UCSD-AML1 (cell line): ENCODE data around the gene YY1.
"Not testable (repeated sequence)": the region's sequence is repeated elsewhere in the genome, so short reads cannot be mapped to it uniquely, and the experiment has no call there.

ENCODE experiments used
- DNase-seq: peaks from one replicate; lab custom pipeline; 2025; ENCODE audit not compliant: unreplicated experiment; lab: John Stamatoyannopoulos, UW

The YY1 gene

DNA sequence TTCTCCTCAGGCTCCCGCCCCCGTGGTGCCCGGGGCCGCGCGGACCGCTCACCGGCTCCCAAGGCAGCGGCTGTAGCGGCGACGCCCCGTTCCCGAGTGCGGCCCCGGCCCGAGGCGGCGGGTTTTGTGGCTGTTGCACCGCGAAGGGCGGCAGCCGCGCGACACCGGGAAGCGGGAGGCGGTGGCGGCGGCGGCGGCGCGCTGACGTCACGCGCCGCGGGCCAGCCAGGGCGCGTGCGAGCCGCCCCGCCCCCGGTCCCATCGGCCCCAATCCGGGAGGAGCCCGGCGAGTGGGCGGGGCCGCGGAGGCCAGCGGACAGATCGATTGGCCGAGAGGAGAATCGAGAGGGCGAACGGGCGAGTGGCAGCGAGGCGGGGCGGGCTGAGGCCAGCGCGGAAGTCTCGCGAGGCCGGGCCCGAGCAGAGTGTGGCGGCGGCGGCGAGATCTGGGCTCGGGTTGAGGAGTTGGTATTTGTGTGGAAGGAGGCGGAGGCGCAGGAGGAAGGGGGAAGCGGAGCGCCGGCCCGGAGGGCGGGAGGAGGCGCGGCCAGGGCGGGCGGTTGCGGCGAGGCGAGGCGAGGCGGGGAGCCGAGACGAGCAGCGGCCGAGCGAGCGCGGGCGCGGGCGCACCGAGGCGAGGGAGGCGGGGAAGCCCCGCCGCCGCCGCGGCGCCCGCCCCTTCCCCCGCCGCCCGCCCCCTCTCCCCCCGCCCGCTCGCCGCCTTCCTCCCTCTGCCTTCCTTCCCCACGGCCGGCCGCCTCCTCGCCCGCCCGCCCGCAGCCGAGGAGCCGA lies at the start of gene YY1:
YY1 (plus strand) TSS at position 726 of the 792 bp plus-strand sequence. CDS start 101 bp downstream, outside the sequence.
- DNase-seq: peak; percentile 99

DNA sequence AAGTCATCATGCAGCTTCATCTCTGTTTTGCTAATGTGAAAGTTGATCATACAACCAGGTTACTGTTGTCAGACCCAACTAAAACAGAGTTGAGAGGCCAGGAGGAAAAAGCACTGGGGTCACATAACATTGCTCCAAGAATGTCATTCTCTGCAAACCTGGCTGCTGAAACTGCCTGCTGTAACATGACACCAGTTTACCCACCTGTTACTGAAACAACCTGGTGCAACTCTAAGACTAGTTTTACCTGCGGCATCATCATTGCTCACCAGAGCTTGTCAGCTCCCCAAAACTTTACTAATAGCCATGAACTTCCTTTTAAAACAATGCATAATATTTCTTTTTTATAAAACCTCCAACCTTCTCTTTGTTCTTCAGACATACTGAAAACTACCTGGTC lies 48.8 kb upstream of the YY1 start:
- no peak for DNase-seq

DNA sequence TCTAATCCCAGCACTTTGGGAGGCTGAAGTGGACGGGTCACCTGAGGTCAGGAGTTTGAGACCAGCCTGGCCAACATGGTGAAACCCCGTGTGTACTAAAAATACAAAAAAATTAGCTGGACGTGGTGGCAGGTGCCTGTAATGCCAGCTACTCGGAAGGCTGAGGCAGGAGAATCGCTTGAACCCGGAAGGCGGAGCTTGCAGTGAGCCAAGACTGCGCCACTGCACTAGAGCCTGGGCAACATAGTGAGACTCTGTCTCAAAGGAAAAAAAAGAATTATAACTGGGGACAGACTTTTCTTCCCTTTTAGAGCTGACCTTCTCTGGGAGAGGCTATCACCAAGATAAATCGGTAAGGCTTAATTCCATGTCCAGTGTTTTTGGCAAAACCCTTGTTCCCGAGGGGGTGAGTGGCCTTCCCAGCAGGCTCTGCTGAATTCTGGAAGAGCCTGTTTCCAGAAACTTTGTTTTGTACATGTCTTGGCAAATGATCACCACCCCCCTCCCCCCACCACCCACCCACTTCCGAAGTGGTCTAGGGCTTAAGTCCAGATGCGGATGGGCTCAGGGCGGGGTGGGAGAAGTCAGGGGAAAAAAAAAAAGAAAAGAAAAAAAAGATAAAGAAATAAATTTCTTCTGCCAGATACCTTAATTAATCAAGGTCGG lies 47.2 kb upstream of the YY1 start:
- no peak for DNase-seq

DNA sequence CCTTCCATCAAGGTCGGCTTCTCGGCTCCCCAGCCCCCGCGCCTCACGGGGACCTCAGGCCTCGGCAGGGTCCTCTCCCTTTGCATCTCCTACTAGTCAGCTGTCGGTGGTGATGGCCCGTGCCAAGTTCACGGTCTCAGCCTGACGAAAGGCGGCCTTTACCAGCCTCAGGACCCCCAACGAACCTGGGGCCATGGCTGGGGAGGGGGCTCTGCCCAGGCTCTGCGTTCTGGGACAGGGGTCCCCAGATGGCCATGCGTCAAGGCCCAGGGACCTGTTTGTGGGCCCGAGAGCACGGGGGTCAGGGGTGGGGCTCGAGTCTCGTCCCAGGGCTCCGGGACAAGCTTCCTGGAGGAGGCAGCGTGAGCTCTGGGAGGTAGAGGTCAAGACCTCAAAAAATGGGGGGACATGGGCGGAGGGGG lies 46.7 kb upstream of the YY1 start:
- no peak for DNase-seq

DNA sequence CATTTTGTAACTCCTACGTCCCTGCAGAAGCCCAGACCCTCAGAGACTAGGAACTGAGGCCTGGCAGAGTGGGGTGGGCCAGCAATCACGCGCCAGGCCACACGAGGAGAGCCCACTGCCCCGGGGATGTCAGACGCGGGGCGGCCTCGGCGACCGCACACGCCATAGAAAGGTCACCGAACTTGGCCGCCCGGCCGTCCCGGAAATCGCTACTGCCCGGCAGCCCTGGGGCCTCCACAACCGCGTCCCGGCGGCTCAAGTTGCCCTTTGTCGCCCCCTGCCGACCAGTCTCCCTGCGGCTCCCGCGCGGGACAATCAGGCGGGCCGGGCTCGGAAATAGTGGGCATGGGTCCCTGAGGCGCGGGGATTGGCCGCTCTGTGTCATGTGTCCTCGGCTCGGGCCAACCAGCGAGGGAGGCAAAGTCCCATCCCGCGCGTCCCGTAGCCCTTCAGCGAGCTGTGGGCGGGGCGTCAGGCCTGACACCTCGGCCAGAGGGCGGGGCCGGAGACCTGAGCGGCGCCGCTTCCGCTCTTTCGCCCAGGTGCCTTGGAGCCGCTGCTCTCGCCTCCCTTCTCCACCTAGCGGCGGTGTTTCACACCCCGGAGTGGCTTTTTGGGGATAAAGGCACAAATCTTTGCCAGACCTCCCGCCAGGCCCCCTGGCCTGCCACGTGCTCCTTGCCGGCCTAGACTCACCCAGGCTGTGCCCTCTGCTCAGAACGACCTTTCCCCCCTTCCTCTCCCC lies 46.1 kb upstream of the YY1 start:
- DNase-seq: peak; percentile 99

- DNase-seq: no peak
Measured at GRCh38 chr14:100193417-100194357, 45.3 kb upstream of the YY1 start.

- DNase-seq: no peak
Measured at GRCh38 chr14:100199240-100199860, 39.6 kb upstream of the YY1 start.

DNA sequence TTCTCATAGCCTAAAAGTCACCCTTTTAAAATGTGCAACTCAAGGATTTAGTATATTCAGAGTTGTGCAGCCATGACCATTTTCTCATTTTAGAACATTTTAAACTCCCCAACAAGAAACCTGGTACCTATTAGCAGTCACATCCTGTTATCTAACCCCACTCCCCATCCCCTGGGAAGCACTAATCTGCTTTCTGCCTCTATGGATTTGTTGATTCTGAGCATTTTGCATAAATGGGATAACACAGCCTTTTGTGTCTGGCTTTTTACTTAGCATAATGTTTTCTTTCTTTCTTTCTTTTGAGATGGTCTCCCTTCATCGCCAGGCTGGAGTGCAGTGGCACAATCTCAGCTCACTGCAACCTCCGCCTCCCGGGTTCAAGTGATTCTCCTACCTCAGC lies 38.6 kb upstream of the YY1 start:
- no peak for DNase-seq

DNA sequence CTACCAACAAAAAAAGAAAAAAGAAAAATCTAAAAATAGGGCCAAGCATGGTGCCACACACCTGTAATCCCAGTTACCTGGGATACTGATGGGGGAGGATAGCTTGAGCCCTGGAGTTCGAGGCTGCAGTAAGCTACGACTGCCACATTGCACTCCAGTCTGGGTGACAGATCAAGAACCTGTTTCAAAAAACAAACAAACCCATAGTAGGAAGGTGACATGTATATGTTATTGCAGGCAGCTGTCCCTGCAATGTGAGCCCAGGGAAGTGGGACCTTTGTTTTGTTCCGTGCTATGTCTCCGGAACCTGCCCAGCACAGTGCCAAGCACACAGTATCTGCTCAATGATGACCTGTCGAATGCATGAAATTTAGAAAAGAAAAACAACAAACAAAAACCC lies 37.2 kb upstream of the YY1 start:
- no peak for DNase-seq

- DNase-seq: no peak
Measured at GRCh38 chr14:100202712-100203111, 36.2 kb upstream of the YY1 start.

DNA sequence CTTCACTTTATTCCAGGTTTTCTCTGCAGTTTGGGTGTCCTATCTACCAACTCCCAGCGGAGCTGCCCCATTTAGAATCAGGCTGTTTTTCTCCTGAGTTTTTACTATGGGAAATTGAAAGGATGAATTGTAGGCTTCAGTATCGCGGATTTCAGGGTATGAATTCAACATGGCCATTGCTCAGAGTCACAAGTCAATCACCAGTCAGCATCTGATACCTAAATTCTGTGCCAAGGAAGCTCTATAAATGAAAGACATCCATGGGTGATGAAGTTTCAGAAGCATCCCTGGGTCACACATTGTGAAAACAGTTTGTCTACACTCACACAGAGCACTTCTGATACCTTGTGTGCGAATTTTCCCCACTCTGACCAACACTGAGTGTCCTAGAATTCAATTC lies 35.8 kb upstream of the YY1 start:
- DNase-seq: no peak

DNA sequence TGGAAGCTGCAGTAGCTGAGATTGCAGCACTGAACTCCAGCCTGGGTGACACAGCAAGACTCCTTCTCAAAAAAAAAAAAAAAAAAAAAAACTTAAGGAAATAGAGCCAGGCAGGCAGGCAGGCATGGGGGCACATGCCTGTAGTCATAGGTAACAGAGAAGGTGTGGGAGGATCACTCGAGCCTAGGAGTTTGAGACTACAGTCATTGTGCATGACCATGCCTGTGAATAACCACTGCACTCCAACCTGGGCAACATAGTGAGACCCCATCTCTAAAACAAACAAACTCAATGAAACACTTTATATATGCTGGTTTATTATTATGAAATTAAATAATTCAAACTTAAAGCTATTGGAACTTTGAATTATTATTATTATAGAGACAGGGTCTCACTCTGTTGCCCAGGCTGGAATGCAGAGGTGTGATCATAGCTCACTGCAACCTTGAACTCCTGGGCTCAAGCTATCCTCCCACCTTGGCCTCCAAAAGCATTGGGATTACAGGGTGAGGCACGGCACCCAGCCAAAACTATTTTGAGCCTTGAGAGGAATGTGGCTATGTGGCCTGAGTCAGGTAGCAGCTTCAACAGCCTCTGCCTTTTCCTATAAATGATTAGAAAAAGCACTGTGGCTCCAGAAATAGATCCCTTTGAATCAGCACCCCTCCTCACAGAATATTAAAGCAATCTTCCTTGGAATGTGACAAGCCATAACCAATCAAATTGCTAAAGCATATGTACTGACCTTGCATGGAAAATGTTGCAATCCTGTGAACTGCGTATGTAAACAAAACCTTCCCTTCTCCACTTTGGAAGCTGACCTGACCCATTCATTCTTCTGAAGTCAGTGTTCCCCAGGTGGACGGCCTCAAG lies 34.7 kb upstream of the YY1 start:
- DNase-seq: no peak

DNA sequence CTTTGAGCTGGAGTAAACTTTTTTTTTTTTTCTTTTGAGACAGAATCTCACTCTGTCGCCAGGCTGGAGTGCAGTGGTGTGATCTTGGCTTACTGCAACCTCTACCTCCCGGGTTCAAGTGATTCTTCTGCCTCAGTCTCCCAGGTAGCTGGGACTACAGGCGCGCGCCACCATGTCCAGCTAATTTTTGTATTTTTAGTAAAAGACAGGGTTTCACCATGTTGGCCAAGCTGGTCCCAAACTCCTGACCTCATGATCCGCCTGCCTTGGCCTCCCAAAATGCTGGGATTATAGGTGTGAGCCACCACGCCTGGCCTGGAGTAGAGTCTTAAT lies 34.1 kb upstream of the YY1 start:
- DNase-seq: not testable (repeated sequence)

DNA sequence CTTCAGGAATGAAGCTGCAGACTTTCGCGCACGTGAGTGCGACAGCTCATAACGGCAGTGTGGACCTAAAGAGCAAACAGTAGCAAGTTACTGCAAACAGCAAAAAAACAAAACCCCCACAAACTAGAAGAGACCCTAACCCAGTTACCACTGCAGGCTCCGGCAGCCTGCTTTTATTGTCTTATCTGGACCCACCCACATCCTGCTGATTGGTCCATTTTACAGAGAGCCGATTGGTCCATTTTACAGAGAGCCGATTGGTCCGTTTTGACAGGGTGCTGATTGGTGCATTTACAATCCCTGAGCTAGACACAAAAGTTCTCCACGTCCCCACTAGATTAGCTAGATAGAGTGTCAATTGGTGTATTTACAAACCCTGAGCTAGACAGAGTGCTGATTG lies 31.4 kb upstream of the YY1 start:
- DNase-seq: not testable (repeated sequence)

DNA sequence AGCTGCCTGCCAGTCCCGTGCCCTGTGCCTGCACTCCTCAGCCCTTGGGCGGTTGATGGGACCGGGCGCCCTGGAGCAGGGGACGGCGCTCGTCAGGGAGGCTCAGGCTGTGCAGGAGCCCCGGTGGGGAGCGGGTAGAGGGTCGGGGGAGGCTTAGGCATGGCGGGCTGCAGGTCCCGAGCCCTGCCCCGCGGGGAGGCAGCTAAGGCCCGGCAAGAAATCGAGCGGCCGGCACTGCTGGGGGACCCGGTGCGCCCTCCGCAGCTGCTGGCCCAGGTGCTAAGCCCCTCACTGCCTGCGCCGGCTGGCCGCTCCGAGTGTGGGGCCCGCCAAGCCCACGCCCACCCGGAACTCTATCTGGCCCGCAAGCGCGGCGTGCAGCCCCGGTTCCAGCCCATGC lies 30.8 kb upstream of the YY1 start:
- DNase-seq: not testable (repeated sequence)

GRCh38 chr14:100211366-100211765 lies 27.6 kb upstream of the YY1 start:
- DNase-seq: no peak

DNA sequence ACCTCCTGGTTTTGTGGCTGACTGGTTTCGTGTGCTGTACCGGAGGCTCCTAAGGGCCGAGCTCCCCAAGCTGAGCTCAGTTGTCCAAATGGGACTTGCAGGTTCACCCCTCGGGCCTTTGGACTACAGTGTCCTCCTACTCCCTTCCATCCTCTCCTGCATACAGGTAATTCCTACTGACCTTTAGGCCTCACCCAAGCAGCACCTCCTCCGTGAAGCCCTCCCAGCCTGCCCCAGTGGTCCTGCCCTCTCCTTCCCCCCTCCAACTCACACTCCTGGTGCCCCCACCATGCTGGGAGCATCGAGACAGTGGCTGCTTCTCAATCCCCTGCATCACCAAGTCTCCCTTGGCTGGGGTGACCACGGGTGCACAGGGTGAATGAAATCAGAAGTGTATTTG lies 27.1 kb upstream of the YY1 start:
- DNase-seq: no peak

DNA sequence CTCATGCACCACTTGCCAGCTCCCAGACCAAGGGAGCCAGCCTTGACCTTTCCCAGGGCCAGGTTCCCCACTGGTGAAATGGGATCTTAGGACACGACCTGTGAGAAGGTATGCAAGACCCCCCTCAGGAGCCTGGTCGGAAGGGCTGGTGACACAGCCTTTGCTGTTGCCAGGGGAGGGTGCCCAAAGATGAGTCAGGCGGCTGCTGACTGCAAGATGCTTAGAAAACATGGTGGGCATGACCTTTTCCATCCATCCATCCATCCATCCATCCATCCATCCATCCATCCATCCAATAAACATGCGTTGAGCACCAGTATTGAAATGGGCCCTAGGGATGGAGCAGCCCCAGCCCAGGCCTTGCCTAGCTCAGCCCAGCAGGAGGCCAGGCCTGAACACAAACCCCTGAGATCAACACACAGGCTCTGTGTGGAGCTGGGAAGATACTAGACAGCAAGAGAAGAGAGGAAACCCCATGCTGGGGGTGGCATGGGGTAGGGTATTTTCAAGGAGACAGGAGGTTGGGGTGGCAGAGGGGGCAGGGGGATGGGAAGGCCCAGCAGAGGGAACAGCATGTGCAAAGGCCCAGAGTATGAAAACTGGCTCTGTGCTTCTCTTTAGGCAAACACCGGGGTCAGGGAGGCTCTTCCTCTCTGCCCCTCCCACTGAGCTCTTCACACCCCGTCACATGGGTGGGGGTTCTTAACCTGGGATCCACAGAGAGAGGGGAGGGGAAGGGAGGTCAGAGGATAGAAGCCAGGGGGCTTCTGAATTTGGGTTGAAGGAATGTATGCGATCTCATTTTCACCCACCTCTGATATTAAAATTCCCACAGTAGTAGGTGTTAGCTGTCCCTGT lies 26.2 kb upstream of the YY1 start:
- no peak for DNase-seq

GRCh38 chr14:100213587-100213955 lies 25.4 kb upstream of the YY1 start:
- no peak for DNase-seq
